GM03348 (cell line): Measurements from ENCODE around the gene NPB.

Experiments
- DNase-seq: peaks from one replicate; pipeline ENCODE4 v3.0.0; 2012; ENCODE audit warnings: low spot score

NPB gene

DNA sequence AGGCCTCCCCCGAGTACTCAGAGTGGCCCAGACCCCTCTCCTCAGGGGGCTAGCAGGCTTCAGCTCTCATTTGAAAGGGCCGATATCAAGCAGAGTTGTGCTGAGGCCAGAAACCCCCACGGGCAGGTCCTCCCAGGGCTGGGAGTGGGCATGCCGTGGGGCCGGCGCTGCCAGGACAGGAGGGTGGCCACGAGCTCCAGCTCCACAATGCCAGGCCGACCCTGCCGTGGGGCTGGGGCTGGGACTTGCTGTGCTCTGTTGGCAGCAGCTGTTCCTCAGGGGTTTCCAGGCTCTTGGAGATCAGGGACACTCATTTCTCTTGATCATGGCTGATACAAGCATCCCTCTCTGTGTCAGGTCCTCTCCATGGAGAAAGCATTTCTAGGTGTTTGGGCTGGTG, 3.2 kb upstream of the NPB start:
- no peak for DNase-seq

DNA sequence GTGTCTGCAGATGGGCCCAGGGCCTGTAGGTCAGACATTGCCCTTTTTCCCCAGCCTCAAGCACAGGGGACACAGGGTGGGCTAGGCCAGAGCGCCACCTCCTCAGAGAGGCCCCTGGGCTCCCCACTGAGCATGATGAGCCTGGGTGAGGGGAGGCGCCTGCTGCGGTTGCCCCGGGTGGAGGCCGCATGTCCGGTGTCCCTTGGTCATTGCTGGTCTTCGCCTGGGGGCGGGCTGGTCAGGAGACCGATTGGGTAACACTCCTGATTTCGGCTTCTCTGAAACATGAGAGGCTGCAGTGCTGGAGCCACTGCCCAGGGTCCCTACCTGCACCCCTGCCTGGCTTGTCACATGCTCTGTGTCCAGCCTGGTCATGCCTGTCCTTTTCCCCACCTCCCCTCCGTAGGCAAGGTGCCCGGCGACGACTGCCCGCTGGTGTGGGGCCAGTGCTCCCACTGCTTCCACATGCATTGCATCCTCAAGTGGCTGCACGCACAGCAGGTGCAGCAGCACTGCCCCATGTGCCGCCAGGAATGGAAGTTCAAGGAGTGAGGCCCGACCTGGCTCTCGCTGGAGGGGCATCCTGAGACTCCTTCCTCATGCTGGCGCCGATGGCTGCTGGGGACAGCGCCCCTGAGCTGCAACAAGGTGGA, 2.4 kb upstream of the NPB start:
- no peak for DNase-seq

DNA sequence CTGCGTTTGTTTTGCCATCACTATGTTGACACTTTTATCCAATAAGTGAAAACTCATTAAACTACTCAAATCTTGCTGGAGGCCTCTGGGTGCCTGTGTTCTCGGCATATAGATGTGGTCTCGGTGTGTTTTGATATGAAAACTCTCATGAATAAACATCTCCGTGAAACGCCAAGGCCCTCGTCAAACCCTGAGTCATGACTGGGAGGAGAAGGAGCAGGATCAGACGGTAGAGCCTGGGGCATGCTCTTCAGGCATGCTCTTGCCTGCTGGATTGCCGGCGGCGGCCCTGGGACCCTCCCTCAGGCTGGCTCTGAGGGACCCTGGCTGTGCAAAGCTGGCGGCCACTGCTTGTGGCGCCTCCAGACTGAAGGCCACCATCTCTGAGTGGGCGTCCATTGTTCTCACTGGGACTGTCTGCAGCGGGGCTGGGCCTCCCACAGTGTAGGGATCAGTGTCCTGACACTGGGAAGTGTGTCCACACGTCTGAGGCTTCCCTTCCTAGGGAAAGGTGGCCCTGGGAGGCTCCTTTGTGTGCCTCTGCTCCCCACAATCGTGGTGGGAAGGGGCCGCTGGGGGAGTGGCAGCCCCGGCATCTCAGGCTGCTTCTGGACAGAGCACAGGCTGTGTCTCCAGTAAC, 1.7 kb upstream of the NPB start:
- DNase-seq, result no peak

DNA sequence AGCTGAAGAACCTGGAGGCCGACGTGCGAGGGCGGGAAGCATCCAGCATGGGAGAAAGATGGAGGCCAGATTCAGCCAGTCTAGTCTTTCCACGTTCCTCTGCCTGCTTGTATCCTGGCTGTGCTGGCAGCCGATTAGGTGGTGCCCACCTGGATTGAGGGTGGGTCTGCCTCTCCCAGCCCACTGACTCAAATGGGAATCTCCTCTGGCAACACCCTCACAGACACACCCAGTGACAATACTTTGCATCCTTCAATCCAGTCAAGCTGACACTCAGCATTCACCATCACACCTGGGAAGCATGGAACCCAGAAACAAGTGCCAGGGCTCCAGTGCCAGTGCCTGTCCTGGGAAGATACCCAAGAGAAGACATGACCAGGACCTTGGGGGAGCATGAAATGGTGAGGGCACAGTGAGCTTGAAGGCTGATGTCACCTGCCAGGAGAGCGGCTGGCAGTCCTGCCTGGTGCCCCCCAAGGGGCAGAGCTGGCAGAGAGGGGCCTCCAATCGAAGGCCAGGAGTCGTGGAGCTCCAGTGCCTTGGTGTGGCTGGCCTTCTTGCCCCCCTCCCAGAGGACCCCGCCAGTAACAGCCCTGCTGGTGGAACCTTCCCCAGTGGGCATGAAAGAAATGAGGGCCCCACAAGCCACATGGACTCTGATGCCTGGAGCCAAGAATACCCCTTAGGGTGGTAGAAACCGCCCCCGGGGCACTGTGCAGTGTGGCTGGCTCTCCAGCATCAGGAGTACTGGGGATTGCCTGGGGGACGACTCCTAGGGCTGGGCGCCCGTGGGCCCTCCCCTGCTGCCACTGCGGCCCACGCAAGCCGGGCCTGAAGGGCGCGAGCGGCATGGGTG, 643 bp upstream of the NPB start:
- DNase-seq, result no peak

DNA sequence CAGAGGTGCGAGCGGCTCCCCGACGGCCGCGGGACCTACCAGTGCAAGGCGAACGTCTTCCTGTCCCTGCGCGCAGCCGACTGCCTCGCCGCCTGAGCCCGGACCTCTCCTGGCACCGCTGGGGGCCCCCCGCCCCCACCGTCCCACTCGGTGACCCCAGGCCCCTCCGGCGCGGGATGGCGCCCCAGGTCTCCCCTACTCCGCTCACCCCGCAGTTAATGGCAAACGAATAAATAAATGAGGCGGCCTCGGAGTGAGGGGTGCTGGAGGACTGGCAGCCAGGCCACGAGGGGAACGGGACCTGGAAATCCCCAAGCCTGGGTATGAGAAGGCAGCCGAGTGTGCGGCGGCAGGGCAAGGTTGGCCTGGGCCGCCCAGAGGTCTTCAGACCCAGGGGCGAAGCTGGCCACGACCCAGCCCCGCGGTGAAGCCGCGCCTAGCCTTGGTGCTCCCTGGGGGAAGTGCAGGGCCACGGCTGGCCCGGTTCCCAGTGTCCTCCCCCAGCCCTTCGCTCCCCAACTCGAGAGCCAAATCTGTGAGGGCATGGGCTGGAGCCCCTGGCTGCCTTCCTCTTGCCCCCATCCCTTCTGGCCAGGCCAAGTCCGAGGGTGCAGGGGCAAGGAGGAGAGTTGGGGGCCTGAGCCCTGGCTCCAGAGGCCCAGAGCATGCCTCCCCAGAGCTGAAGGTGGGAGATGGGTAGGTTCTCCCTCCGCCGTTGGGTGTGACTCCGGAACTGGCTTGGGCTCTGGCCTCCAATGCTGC, 796 bp downstream of the NPB start:
- no peak for DNase-seq

DNA sequence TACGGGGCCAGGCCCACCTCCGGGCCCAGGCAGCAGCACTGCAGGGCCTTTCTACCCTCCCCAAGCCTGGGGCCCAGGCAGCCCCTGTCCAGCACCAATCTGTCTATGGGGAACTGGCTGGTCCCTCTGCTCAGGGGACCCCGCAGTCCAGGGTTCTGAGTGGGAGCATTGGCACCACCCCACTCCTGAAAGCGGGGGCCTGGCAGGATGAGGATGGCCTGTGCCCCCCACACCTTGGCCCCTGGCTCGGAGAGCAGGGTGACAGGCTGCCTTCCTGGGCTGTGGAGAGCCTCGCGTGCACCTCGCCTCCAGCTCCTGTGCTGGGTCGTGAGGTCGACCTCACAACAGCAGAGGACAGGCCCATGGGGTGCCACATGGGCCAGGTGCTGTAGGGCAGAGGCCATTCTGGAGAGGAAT, 1.4 kb downstream of the NPB start:
- no peak for DNase-seq

DNA sequence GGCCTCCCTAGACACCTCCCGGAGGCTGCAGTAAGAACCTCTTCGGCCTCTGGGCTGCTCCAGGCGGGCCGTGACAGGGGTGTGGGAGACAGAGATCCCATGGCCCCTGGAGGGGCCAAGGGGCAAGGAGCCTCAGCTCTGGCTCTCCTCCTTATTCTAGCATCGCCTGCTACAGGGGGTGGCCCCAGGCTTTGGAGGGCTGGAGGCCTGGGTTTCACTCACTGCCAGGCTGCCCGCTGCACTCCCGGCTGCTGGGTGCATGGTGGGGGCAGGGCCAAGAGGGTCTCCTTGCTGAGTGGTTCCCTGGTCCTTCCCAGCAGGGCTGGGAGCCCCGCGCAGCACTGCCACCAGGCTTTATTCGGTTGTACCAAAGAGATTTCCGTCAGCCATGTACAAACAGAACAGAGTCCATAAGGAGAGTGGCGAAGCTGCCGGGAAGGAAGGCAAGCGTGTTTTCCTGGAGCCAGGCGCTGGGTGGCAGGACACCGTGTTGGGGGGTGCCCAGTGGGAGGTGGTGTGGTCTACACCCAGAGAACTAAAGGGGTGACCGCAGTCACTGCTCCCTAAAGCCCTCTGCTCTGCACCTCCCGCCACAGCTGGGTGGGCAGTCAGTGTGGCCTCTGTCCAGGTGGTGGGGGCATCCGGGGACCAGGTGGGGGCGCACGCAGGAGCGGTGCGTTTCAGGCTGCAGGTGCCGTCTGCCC, 2.0 kb downstream of the NPB start:
- DNase-seq, result no peak

DNA sequence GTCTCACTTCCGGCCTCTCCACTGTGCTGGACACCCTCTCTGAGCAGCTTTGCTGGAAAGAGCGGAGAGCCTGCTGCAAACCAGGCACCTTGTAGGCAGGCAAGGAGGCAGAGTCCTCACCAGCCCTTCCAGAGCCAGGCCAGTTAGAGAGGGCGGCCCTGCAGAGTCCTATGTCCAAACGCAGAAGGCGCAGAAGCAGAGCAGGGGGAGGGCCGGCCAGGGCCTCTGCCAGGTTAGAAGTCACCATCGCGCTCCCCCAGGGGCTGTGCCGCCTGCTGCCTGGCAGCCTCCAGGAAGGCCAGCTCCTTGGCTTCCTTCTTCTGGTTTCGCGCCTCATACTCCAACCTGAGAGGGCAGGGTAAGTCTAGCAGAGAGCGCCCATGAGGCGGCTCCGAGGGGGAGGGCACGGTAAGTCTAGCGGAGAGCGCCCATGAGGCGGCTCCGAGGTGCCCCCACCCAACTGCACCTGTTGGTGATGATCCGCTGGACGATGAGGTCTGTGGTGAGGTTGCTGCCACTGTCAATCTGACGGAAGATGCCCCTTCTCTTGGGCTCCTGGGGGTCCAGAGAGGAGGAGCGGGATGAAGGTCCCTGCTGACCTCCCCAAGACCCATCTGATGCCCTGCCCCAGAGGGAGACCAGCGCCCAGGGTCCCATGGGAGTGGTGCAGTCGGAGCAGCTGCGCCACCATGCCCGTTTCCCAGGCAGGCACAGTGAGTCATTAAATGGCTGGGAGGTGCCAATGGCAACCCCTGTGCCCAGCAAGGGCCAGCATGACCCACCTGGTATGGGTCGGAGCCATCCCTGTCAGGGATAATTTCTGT, 2.8 kb downstream of the NPB start:
- DNase-seq, result no peak

DNA sequence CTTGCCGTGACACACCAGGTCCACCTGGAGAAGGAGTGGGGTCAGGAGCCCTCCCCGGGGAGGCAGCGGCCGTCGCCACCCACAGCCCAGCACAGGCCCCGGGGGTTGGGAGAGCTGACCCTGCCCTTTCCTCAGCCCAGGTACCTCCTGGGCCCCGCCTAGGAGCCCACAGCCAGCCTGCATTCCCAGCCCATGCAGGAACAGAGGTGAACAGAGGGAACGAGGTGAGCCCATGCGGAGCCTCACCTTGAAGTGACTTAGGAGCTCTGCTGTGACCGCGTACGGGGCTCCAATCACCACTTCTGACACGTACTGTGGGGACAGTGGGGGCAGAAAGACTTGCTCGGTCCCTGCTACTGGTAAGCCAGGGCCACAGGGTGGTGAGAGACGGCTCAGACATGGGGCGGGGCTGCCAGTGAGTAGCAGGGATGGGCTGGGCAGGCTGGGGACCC, 3.4 kb downstream of the NPB start:
- DNase-seq, result no peak

DNA sequence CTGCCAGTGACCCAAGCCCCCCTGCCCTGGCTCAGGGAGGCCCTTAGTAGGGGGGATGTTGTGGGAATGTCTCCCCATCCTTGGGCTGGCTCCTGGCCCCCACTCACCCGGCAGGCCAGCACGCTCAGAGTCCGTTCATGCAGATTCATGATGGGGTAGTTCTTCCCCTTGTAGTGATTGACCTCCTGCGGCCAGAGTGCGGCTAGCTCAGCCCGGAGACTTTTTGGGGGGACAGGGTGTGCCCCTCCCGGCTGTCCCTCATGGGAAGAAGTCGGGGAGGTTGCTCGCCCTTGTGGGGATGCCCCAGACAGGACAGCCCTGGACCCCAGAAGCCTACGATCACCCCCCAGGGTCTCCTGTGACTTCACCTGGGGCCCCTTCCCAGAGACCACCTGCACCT, 4.0 kb downstream of the NPB start:
- no peak for DNase-seq

DNA sequence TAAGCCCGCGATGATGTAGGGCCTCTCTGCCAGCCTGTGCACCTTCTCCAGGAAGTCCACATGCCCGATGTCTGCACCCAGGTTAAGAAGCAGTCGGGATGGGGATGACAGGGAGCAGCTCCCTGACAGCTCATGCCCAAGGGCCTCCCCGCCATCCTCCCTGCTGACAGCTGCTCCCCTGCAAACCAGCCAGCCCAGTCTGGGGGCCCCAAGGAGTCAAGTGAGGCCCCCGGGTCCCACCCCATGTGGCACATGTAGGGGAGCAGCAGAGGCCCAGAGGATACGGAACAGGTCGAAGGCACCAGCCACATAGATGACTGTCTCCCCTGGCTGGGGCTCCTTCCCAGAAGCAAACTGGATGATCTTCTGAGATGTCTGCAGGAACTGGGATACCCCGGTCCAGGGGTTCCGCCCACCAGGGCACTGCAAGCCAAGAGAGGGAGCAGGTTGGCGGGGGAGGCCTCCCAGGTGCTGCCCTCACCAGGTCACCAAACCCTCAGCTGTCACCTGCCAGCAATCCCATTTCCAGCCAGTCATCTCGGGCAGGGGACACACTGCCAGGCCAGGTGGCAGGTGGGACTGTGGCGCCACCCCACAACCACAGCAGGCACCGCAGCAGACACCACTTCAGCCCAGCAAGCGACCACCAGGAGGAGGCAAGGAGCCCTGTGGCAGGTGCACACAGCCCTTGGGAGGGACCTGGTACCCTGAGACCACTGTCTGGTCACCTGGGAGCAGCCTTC, 4.6 kb downstream of the NPB start:
- no peak for DNase-seq

DNA sequence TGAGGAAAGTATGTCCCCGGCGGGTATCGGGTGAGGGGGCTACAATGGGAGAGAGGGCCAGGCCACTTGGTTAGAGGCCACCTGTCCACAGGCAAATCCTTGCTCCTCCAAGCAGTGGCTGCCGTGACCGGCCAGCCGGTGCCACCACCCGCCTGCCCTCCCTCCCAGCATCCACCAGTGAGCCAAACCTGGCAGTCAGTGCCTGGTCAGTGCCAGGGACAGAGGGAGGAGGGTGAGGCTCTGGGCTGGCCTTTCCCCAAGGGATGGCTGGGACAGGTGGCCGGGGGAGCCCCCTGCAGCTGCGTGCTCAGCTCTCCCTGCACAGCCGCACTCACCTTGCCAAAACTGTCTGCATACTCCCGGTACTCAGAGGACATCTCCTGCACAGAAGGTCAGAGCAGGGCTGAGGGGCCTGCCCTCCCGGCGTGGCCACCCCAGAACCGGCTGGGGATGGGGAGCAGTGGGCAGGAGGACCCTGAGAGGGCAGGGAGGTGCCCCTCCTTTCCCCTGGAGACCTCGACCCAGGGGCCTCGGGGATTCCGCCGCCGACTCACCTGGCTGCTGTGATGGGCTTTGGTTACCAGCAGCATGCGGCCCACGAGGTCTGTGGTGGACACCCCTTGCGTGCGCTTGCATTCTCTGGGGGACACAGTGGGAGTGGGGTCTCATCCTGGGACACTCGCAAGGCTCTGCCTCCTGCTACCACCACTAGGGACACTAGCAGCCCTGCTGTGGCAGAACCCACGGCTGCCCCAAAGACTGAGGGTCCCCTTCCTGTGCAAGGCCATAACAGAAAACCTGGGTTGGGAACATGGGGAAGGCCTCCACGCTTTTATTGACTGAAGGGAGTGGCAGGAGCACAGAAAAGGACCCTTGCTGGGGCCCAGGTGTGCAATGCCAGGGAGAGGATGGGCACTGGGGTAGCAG, 5.4 kb downstream of the NPB start:
- no peak for DNase-seq

DNA sequence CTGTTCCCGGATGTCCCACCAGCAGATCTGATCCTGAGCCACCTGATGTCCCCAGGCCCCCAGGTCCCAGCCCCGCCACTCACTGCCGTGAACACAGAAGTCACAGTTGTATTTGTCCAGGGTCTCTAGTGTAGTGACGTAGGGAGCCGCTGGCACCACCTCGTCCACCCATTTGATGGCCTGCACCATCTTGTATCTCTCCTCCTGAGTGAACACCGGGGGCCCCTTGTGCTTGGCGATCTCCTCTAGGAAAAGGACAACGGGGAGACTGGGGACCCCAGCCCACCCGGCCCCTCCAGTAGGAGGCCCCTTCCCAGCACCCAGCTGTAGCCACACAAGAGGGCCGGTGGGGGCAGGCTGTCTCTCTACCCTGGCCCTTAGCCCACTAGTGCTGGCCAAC, 6.8 kb downstream of the NPB start:
- no peak for DNase-seq

DNA sequence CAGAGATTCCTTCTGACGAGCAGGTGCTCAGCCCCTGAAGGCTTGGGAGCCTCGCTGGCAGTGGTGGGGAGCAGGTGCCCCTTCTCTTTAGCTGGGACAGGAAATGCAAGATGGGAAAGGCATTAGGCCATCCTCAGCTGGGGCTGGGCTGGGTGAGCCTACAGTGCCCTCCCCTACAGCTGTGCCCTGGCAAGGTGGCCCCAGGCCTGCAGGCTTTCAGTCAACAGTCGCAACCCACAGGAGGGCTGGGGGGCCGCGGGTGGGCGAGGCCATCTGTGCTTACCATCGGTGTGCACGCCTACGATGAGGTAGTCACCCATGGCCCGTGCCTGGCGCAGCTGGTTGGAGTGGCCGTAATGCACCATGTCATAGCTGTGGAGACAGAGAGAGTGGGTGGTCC, 7.2 kb downstream of the NPB start:
- DNase-seq, result no peak

DNA sequence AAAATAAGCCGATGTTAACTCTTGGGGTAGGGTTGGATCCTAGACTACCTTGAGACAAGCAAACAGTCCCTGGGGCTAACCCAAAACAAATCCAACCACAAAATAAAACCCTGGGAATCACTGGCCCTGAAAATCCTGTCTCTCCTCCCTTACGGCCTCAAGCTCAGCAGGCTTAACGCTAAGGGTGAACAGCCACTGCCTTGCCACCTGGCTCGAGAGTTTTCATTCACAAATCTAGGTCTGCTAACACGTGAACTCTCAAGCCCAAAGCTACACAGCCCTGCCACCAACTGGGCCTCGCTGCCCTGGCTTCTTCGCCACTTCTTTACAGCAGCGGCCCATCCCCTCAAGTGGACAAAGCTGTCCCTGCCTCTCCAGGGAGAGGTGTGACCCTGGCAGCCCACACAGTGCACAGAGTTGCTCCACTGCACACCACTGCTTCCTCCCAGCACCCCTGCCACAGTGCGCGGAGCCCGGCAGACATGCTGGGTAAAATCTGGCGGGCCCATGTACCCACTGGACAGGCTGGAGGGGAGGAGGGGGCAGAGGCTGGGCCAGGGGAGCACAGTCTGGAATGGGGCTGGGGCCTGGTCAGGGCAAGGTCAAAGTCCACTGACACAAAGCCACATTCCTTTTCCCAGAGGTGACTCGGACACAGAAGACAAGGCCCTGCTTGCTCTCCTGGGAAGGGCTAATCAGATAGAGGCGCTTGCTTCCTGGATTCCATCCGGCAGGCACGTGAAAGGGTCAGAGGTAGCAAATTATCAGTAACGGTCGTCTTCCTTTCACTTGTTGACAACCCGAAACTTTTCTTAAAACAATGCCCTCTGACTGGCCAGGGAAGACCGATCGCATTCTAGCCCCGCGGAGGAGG, 8.2 kb downstream of the NPB start:
- no peak for DNase-seq

DNA sequence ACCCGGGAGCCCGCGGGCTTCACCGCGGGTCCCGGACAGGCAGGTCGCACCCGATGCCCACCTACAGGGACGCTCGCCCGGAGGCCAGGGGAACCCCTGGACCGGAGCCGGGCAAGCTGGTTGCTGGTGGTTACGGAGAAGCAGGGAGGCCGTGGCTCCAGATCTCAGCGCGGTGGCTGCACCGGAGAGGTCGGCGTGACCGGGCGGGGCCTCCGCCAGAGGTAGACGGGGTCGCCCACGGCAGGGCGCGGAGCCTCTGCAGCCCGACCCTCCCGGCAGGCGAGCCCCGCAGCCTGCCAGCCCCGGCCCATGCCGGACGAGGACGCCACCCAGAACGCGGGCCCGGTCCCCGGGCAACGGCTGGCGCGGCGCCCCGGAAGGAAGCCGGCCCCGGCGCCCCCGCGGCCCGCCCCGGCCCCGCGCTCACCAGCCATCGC, 8.8 kb downstream of the NPB start:
- DNase-seq, result no peak

DNA sequence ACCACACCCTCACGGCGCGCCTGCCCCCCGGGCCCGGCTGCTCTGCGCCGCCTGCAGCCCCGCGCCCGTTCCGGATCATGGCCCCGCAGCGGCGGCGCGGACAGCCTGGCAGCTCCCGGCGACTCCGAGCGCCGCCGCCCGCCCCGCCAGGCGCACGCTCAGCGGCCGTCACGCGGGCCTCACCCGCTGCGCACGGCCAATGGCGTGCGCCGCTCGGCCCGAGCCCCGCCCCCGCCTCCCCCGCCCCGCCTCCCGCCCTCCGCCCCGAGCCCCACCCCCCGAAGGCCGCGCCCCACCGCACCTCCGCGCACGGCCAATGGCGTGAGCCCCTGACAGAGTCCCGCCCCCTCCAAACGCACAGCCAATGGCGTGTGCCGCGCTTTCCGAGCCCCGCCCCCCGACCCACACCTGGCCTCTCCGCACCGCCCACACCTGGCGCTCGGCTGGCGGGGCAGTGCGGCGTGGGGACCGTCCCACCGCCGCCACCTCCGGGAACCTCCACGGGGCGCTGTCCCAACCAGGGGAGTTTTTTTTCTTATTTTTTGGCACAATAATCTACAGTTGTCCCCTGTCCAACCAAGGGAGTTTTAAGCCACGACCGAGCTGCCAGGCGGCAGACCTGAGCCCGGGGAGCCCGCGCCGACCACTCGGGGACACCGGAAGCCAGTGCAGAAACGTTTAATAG, 9.4 kb downstream of the NPB start, which contains the start of gene PCYT2:
Gene PCYT2 (minus strand): TSS at position 123 of the 685 bp plus-strand sequence. CDS start 44 bp downstream, at position 79.
- DNase-seq, result peak; percentile 99
